Kidney (tissue), 14 donors: ENCODE results near the gene AFF3. TPM values are rescaled to one million over a fixed set of nuclear protein-coding genes. Genes with fewer than 3 reads are reported as not detected.

Experiments used
- DNase-seq, 5 donors: peaks; one replicate each; pipeline ENCODE4 v3.0.0-alpha.2; 2013 to 2020
- FAIRE-seq: peaks from 2 replicates; lab custom pipeline; 2012; peaks lifted over from hg19 to GRCh38; lab: Jason Lieb, UNC
- H3K27ac ChIP-seq, 2 donors: one replicate each; pipeline ENCODE4 v1.7.0; 2013; ENCODE audit warnings: low read depth in 2 of 2, low read length in 2 of 2, inconsistent platforms in 1 of 2
- H3K27me3 ChIP-seq: one replicate; pipeline ENCODE4 v1.7.1; 2013; ENCODE audit warnings: low read length, inconsistent platforms; ENCODE audit not compliant: control insufficient read depth, insufficient read depth
- H3K36me3 ChIP-seq, 3 donors: one replicate each; pipeline versions ENCODE4 v1.7.0 to v1.7.1; 2013; ENCODE audit warnings: low read length in 3 of 3, control low read depth in 1 of 3, inconsistent platforms in 1 of 3; ENCODE audit not compliant: insufficient read depth in 3 of 3, control insufficient read depth in 2 of 3
- H3K4me1 ChIP-seq, 3 donors: one replicate each; pipeline versions ENCODE4 v1.7.0 to v1.7.1; 2013; ENCODE audit warnings: low read length in 3 of 3, inconsistent platforms in 1 of 3, low read depth in 1 of 3; ENCODE audit not compliant: control insufficient read depth in 2 of 3, insufficient read depth in 2 of 3
- H3K4me3 ChIP-seq, 3 donors: one replicate each; pipeline versions ENCODE4 v1.7.0 to v1.8.1; 2013; ENCODE audit warnings: low read length in 3 of 3, control low read depth in 1 of 3, inconsistent platforms in 1 of 3
- H3K9ac ChIP-seq, 3 donors: one replicate each; pipeline versions ENCODE4 v1.7.0 to v1.7.1; 2013; ENCODE audit warnings: low read length in 3 of 3, control low read depth in 1 of 3, inconsistent platforms in 1 of 3
- H3K9me3 ChIP-seq, 3 donors: one replicate each; pipeline versions ENCODE4 v1.7.0 to v1.7.1; 2013; ENCODE audit warnings: low read length in 3 of 3, control low read depth in 1 of 3, inconsistent platforms in 1 of 3; ENCODE audit not compliant: control insufficient read depth in 2 of 3, insufficient read depth in 1 of 3
- CTCF ChIP-seq: IDR thresholded peaks from 3 replicates; pipeline ENCODE4 v1.5.1; 2012; ENCODE audit warnings: mild to moderate bottlenecking, moderate library complexity, borderline replicate concordance; ENCODE audit not compliant: insufficient read depth; ENCODE audit errors: extremely low read depth
- intact Hi-C: fragments of 100-400 bp; cut with DNase I; formaldehyde crosslinking; loops from one replicate; pipeline ENCODE4 v1.11.1; 2022
- polyA plus RNA-seq: library from polyadenylated mRNA; stranded (reverse); fragments of 350-450 nt; fragmentation: Illumina TruSeq; extraction: RNeasy Lipid Tissue Mini Kit (QIAGEN cat#74804); gene quantifications from one replicate; pipeline ENCODE4 v1.2.3, GENCODE V29; 2014; ENCODE audit warnings: low read depth, low replicate concordance; ENCODE audit not compliant: insufficient read depth
- total RNA-seq: library from RNA; stranded (reverse); fragmentation: NEBNext Ultra II Directional; extraction: Animal tissue kit (Norgen Biotek cat#: 25700); gene quantifications from one replicate; pipeline ENCODE4 v1.2.1, GENCODE V29; 2021
- donor health status: control.
- donor health status: control.
- donor health status: control.
- donor health status: control.
- donor health status: control.
- donor health status: DM: yes; HTN: yes; CAD: no.
- donor health status: Normal renal cell carcinoma (clear cell type).

Gene AFF3
- total and polyA plus RNA-seq, 2 donors from 2014 or later, result 0.65 to 11.0 TPM

GRCh38 chr2:99905636-99906035 lies 236.8 kb downstream of the AFF3 start:
- no peak for TF ChIP-seq CTCF
- no peaks in the 10 kb centered on the region for H3K27me3 ChIP-seq
- FAIRE-seq (no peak), DNase-seq (no peak)
- H3K4me3 ChIP-seq, result no peak overlapping the region
- no peaks in the 10 kb centered on the region for H3K4me1 ChIP-seq
- no peak overlapping the region for H3K27ac ChIP-seq
- H3K9me3 ChIP-seq, result no peaks in the 10 kb centered on the region
- H3K9ac ChIP-seq, result no peak overlapping the region
- H3K36me3 ChIP-seq, result no peaks in the 10 kb centered on the region
- intact Hi-C loops, result no loop called here

GRCh38 chr2:99905025-99905424 lies 237.4 kb downstream of the AFF3 start:
- Histone ChIP-seq H3K9me3 (no peaks in the 10 kb centered on the region), H3K9ac (no peak overlapping the region), H3K36me3 (no peaks in the 10 kb centered on the region), H3K4me1 (no peaks in the 10 kb centered on the region), H3K27me3 (no peaks in the 10 kb centered on the region), H3K4me3 (no peak overlapping the region), H3K27ac (no peak overlapping the region)
- no peak for DNase-seq
- intact Hi-C loops, result no loop called here
- FAIRE-seq, result no peak
- TF ChIP-seq CTCF, result no peak

GRCh38 chr2:99903981-99904380 lies 238.4 kb downstream of the AFF3 start:
- DNase-seq (no peak), FAIRE-seq (no peak)
- no peak for TF ChIP-seq CTCF
- no peak overlapping the region for H3K4me3 ChIP-seq
- H3K27ac ChIP-seq, result no peak overlapping the region
- no peaks in the 10 kb centered on the region for H3K36me3 ChIP-seq
- intact Hi-C loops, result no loop called here
- no peak overlapping the region for H3K9ac ChIP-seq
- H3K4me1 ChIP-seq, result no peaks in the 10 kb centered on the region
- no peaks in the 10 kb centered on the region for H3K27me3 ChIP-seq
- no peaks in the 10 kb centered on the region for H3K9me3 ChIP-seq

DNA sequence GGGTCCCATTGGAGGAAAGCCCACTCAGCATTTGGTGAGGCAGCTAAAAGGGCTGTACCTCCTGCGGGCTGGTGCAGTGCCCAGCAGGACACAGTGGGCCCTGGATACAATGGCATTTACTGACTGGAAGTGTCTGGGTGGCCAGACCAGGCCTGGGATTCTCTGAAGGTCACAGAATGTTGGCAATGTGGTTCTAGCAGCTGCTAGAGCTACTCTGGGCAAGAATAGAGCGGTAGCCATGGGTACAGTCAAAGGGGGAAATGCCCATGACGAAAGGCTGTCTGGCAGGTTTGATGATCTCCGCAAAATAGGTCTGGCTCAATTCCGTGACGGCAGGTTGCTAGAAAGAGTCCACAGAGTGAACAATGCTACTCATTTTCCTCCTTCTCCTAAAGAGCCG lies 241.8 kb downstream of the AFF3 start:
- FAIRE-seq, result no peak
- Histone ChIP-seq H3K9me3 (no peaks in the 10 kb centered on the region), H3K9ac (no peak overlapping the region), H3K27ac (no peak overlapping the region), H3K36me3 (no peaks in the 10 kb centered on the region), H3K4me3 (no peak overlapping the region), H3K4me1 (no peaks in the 10 kb centered on the region), H3K27me3 (no peaks in the 10 kb centered on the region)
- no peak for TF ChIP-seq CTCF
- intact Hi-C loops, result no loop called here
- DNase-seq, result peak in 1 of 5 donors; percentile 29
